SK-N-MC (cell line): ENCODE results near the gene TEX19.

ENCODE experiments used
- EZH2 ChIP-seq: fragments of 200-600 bp; sonication (generic); IDR thresholded peaks from one replicate; pipeline ENCODE4 v1.6.1; 2017; ENCODE audit warnings: antibody characterized with exemption
- POLR2AphosphoS5 ChIP-seq: IDR thresholded peaks from 2 replicates; pipeline ENCODE4 v1.6.1; 2012; ENCODE audit warnings: mild to moderate bottlenecking, low read depth, low read length, borderline replicate concordance

DNA sequence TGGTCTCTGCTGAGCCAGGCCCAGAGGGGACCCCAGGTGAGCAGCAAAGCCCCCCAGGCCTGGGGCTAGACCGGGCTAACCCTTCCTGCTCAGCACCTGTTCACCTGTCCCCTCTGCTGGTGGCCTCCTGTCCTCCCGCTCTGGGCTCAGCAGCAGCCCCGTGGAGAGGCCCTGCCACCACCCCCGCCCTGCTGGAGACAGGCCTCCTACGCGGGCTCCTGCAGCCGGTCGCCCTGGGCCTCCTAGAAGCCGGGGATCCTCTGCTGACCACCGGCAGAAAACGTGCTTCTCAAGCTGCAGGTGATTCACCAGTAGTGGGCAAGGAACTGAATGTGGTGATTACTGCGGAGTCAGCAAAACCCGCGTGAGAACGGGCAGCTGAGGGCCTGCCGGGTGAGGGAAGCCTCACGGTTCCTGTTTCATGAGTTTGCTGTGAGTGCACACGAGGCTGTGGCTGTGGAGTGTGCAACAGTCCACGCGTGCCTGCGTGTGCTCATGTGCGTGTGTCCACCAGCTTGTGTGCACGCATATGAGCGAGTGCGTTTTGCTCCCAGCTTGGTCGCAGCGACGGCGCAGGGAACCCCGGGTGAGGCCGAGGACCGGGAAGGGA, 26.3 kb upstream of the TEX19 start:
- TF ChIP-seq EZH2 (no peak), POLR2AphosphoS5 (no peak)
